ENCODE results near the gene TOE1. TPM values are rescaled to one million over a fixed set of nuclear protein-coding genes. Genes with fewer than 3 reads are reported as not detected.

TOE1 gene
- total RNA-seq, 1 experiment from 2014 or later = 31.2 TPM

GRCh38 chr1:45364294-45364693 is 24.3 kb downstream of the TOE1 start:
- no peak overlapping the region for H3K18ac ChIP-seq (ENCODE audit: insufficient read length, low read depth, low read length)
- H3K27me3 ChIP-seq (ENCODE audit: insufficient read depth, low read length) = no peaks in the 10 kb centered on the region
- no peak overlapping the region for H2AFZ ChIP-seq (ENCODE audit: low read length)
- no CpG with 5 or more reads among the region's 2 CpGs for WGBS (ENCODE audit: extremely low coverage, insufficient read length, low lambda C conversion rate)
- no peaks in the 10 kb centered on the region for H3K23me2 ChIP-seq (ENCODE audit: insufficient read length, low read depth, low read length, poor library complexity, severe bottlenecking)
- H3K79me2 ChIP-seq (ENCODE audit: insufficient read depth, low read length) = no peaks in the 10 kb centered on the region
- H2BK5ac ChIP-seq (ENCODE audit: insufficient read length, low read length) = no peak overlapping the region
- H2BK120ac ChIP-seq (ENCODE audit: low read depth, low read length, poor library complexity, severe bottlenecking) = no peak overlapping the region
- no peaks in the 10 kb centered on the region for H4K20me1 ChIP-seq (ENCODE audit: control insufficient read depth, insufficient read depth, insufficient read length)
- no peaks in the 10 kb centered on the region for H3K9me3 ChIP-seq (ENCODE audit: control insufficient read depth, low read depth, low read length)
- H2AK5ac ChIP-seq (ENCODE audit: insufficient read length, low read length) = no peak overlapping the region
- H3K36me3 Mint-ChIP-seq (ENCODE audit: insufficient read depth in 1 of 3, low read depth in 3 of 3) = no peaks in the 10 kb centered on the region
- no peak overlapping the region for H4K91ac ChIP-seq (ENCODE audit: insufficient read length, low read depth, low read length)
- H2BK15ac ChIP-seq (ENCODE audit: low read depth, low read length) = no peak overlapping the region
- H3K27me3 Mint-ChIP-seq (ENCODE audit: low read depth) = no peaks in the 10 kb centered on the region
- H3K79me1 ChIP-seq (ENCODE audit: insufficient read depth, low read depth, low read length, poor library complexity, severe bottlenecking) = no peaks in the 10 kb centered on the region
- no peak overlapping the region for H3K23ac ChIP-seq (ENCODE audit: insufficient read length, low read depth, low read length)
- H3K56ac ChIP-seq (ENCODE audit: insufficient read length, low read depth, low read length) = no peak overlapping the region
- H2BK12ac ChIP-seq (ENCODE audit: insufficient read length, low read depth, low read length) = no peak overlapping the region
- H4K5ac ChIP-seq (ENCODE audit: insufficient read length, low read depth, low read length) = no peak overlapping the region
- DNase-seq = no peak
- H3K27ac Mint-ChIP-seq = no peak overlapping the region
- peaks cover 6% of the 10 kb centered on the region; the same call in 1 of the 2 replicates for H3K4me1 ChIP-seq (ENCODE audit: insufficient read depth, low read length)
- no peak overlapping the region for H3K4ac ChIP-seq (ENCODE audit: low read depth, low read length)
- no peak overlapping the region for H3K9ac ChIP-seq (ENCODE audit: extremely low read depth, insufficient read length, low read length)
- H3K14ac ChIP-seq (ENCODE audit: insufficient read depth, low read length) = no peak overlapping the region
- peaks cover 18 to 26% of the 10 kb centered on the region in 2 experiments for H3K4me1 Mint-ChIP-seq
- H3K27ac ChIP-seq (ENCODE audit: insufficient read length, low read depth, low read length) = no peak overlapping the region
- H3K9me3 Mint-ChIP-seq = no peaks in the 10 kb centered on the region
- no peak overlapping the region for H2BK20ac ChIP-seq (ENCODE audit: low read depth, low read length, poor library complexity, severe bottlenecking)
- no peak overlapping the region for H3T11ph ChIP-seq (ENCODE audit: low read length)
- no peak overlapping the region for H4K8ac ChIP-seq (replicated peaks; ENCODE audit: insufficient read length, low read depth, low read length)
- H3K4me3 Mint-ChIP-seq = no peak overlapping the region
- TF ChIP-seq, protein P1, sequence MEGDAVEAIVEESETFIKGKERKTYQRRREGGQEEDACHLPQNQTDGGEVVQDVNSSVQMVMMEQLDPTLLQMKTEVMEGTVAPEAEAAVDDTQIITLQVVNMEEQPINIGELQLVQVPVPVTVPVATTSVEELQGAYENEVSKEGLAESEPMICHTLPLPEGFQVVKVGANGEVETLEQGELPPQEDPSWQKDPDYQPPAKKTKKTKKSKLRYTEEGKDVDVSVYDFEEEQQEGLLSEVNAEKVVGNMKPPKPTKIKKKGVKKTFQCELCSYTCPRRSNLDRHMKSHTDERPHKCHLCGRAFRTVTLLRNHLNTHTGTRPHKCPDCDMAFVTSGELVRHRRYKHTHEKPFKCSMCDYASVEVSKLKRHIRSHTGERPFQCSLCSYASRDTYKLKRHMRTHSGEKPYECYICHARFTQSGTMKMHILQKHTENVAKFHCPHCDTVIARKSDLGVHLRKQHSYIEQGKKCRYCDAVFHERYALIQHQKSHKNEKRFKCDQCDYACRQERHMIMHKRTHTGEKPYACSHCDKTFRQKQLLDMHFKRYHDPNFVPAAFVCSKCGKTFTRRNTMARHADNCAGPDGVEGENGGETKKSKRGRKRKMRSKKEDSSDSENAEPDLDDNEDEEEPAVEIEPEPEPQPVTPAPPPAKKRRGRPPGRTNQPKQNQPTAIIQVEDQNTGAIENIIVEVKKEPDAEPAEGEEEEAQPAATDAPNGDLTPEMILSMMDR (conservative IDR thresholded peaks at IDR 0.05) = no peak
- no peak overlapping the region for H3K4me2 ChIP-seq (ENCODE audit: insufficient read depth, insufficient read length, low read length)
